MCF 10A (cell line): ENCODE measurements around the gene ZBTB7C. TPM values are rescaled to one million over a fixed set of nuclear protein-coding genes. Genes with fewer than 3 reads are reported as not detected.

ENCODE experiments used
- BruUV-seq: library from RNA; stranded (reverse); fragments of 400-500 nt; replicated peaks from 2 replicates; lab custom pipeline; 2021; lab: Mats Ljungman, UMichigan
- CTCF ChIA-PET: fragments of 300-600 bp; sonication (Branson Sonifier 250); formaldehyde crosslinking; extraction: SDS; loops from one replicate; lab custom pipeline; 2021; ENCODE audit warnings: antibody characterized with exemption, inconsistent platforms; lab: Yijun Ruan, JAX
- POLR2A ChIA-PET: fragments of 300-600, 350-650 bp; sonication (Branson Sonifier 250); formaldehyde crosslinking; extraction: SDS; loops from one replicate; lab custom pipeline; 2020; ENCODE audit warnings: antibody characterized with exemption, inconsistent platforms; lab: Yijun Ruan, JAX
- DNase-seq: peaks from one replicate; pipeline ENCODE4 v3.0.0-alpha.2; 2018; ENCODE audit not compliant: unreplicated experiment
- H3K27ac Mint-ChIP-seq: one replicate; pipeline ENCODE4 v1.8.0; 2022; ENCODE audit warnings: mild to moderate bottlenecking, low read depth, mixed read lengths; ENCODE audit not compliant: unreplicated experiment
- H3K27me3 Mint-ChIP-seq: one replicate; pipeline ENCODE4 v1.8.0; 2022; ENCODE audit warnings: mixed read lengths; ENCODE audit not compliant: insufficient read depth, unreplicated experiment
- H3K36me3 Mint-ChIP-seq: one replicate; pipeline ENCODE4 v1.8.0; 2022; ENCODE audit warnings: mild to moderate bottlenecking, moderate library complexity, mixed read lengths; ENCODE audit not compliant: insufficient read depth, unreplicated experiment
- H3K4me1 Mint-ChIP-seq: one replicate; pipeline ENCODE4 v1.8.0; 2022; ENCODE audit warnings: mixed read lengths; ENCODE audit not compliant: insufficient read depth, unreplicated experiment
- H3K4me3 Mint-ChIP-seq: one replicate; pipeline ENCODE4 v1.8.0; 2022; ENCODE audit warnings: mild to moderate bottlenecking, moderate library complexity, mixed read lengths; ENCODE audit not compliant: unreplicated experiment
- H3K9me3 Mint-ChIP-seq: one replicate; pipeline ENCODE4 v1.8.0; 2022; ENCODE audit warnings: mixed read lengths; ENCODE audit not compliant: unreplicated experiment
- CTCF ChIP-seq: fragments of 200-600 bp; IDR thresholded peaks from one replicate; pipeline ENCODE4 v1.8.0; 2022; ENCODE audit warnings: antibody characterized with exemption, mild to moderate bottlenecking; ENCODE audit not compliant: unreplicated experiment
- intact Hi-C: fragments of 100-400 bp; cut with micrococcal nuclease; formaldehyde crosslinking; loops from 2 replicates; pipeline ENCODE4 v1.14.1; 2022
- total RNA-seq: library from RNA; stranded (reverse); gene quantifications from 2 replicates; pipeline ENCODE4 v1.2.3, GENCODE V29; 2022

The ZBTB7C gene
- total RNA-seq, 1 experiment from 2014 or later: 0.42 TPM

- H3K36me3 Mint-ChIP-seq: no peaks in the 10 kb centered on the region
- ChIA-PET CTCF (interaction anchor here (2.0 kb wide), 1 partner anchor 309 kb away, joined by 5 read pairs; no protein-coding TSS in a partner anchor), POLR2A (interaction anchor here (0.6 kb wide), 1 partner anchor 50 kb away, joined by 3 read pairs; no protein-coding TSS in a partner anchor)
- H3K9me3 Mint-ChIP-seq: no peaks in the 10 kb centered on the region
- no peaks in the 10 kb centered on the region for H3K27me3 Mint-ChIP-seq
- peaks cover 10% of the 10 kb centered on the region for H3K4me1 Mint-ChIP-seq
- BruUV-seq: no TSS peak
- H3K4me3 Mint-ChIP-seq: no peak overlapping the region
- no peak for DNase-seq
- TF ChIP-seq CTCF: no peak
- intact Hi-C loops: no loop called here
- no peak overlapping the region for H3K27ac Mint-ChIP-seq
Measured at GRCh38 chr18:48342581-48342980, 66.6 kb downstream of the ZBTB7C start.

- Mint-ChIP-seq H3K4me3 (no peak overlapping the region), H3K36me3 (no peaks in the 10 kb centered on the region), H3K9me3 (no peaks in the 10 kb centered on the region), H3K27ac (no peak overlapping the region), H3K4me1 (peaks cover 10% of the 10 kb centered on the region), H3K27me3 (no peaks in the 10 kb centered on the region)
- ChIA-PET CTCF (interaction anchor here (0.6 to 1.0 kb wide), 2 partner anchors 12 to 318 kb away, joined by 3 read pairs; no protein-coding TSS in a partner anchor), POLR2A (interaction anchor here (0.6 kb wide), 1 partner anchor 50 kb away, joined by 3 read pairs; no protein-coding TSS in a partner anchor)
- TF ChIP-seq CTCF: no peak
- intact Hi-C loops: no loop called here
- DNase-seq: no peak
- BruUV-seq: no TSS peak
Measured at GRCh38 chr18:48342125-48342524, 67.1 kb downstream of the ZBTB7C start.

GRCh38 chr18:48340560-48340959 is 68.6 kb downstream of the ZBTB7C start:
- Mint-ChIP-seq H3K27me3 (no peaks in the 10 kb centered on the region), H3K4me1 (peaks cover 2% of the 10 kb centered on the region), H3K27ac (no peak overlapping the region), H3K36me3 (no peaks in the 10 kb centered on the region), H3K4me3 (no peak overlapping the region), H3K9me3 (no peaks in the 10 kb centered on the region)
- no TSS peak for BruUV-seq
- CTCF ChIA-PET: interaction anchor here (0.6 to 2.6 kb wide), 5 partner anchors 38 to 1111 kb away, joined by 3 to 8 read pairs (median 5); no protein-coding TSS in a partner anchor
- intact Hi-C loops: no loop called here
- DNase-seq: no peak
- no peak for TF ChIP-seq CTCF
- POLR2A ChIA-PET: interaction anchor here (1.8 kb wide), 1 partner anchor 11 kb away, joined by 5 read pairs; no protein-coding TSS in a partner anchor

- BruUV-seq: no TSS peak
- no peaks in the 10 kb centered on the region for H3K4me1 Mint-ChIP-seq
- no peak for TF ChIP-seq CTCF
- no peak for DNase-seq
- H3K9me3 Mint-ChIP-seq: no peaks in the 10 kb centered on the region
- intact Hi-C loops: no loop called here
- H3K27me3 Mint-ChIP-seq: no peaks in the 10 kb centered on the region
- ChIA-PET CTCF (interaction anchor here (1.5 to 2.6 kb wide), 3 partner anchors 37 to 309 kb away, joined by 5 to 8 read pairs (median 6); no protein-coding TSS in a partner anchor), POLR2A (interaction anchor here (0.6 to 1.8 kb wide), 3 partner anchors 10 to 231 kb away, joined by 3 to 5 read pairs (median 3); no protein-coding TSS in a partner anchor)
- H3K36me3 Mint-ChIP-seq: no peaks in the 10 kb centered on the region
- H3K4me3 Mint-ChIP-seq: no peak overlapping the region
- H3K27ac Mint-ChIP-seq: no peak overlapping the region
Measured at GRCh38 chr18:48339692-48340091, 69.5 kb downstream of the ZBTB7C start.
